SW480 (cell line): Measurements from ENCODE around the gene ETDA.
"Not testable (repeated sequence)": the region's sequence is repeated elsewhere in the genome, so short reads cannot be mapped to it uniquely, and the experiment has no call there.

Experiments
- DNase-seq: peaks from one replicate; pipeline ENCODE4 v3.0.0-alpha.2; 2016; ENCODE audit warnings: low spot score

ETDA gene

GRCh38 chrX:135252011-135252518, at the start of gene ETDA:
Gene ETDA (plus strand): TSS chrX:135252061. CDS start chrX:135253277, 1,216 bp downstream.
- DNase-seq: not testable (repeated sequence)

GRCh38 chrX:135206427-135206826, 45.4 kb upstream of the ETDA start:
- not testable (repeated sequence) for DNase-seq

- DNase-seq: no peak
Measured at GRCh38 chrX:135213200-135213844, 38.5 kb upstream of the ETDA start.

GRCh38 chrX:135245989-135246388, 5.9 kb upstream of the ETDA start:
- DNase-seq: not testable (repeated sequence)

- not testable (repeated sequence) for DNase-seq
Measured at GRCh38 chrX:135256087-135256684, 4.3 kb downstream of the ETDA start.

- no peak for DNase-seq
Measured at GRCh38 chrX:135256923-135257322, 5.1 kb downstream of the ETDA start.

- DNase-seq: no peak
Measured at GRCh38 chrX:135257469-135257868, 5.6 kb downstream of the ETDA start.

- DNase-seq: not testable (repeated sequence)
Measured at GRCh38 chrX:135260976-135261375, 9.1 kb downstream of the ETDA start.

GRCh38 chrX:135263376-135263775, 11.5 kb downstream of the ETDA start:
- not testable (repeated sequence) for DNase-seq

GRCh38 chrX:135264206-135264605, 12.3 kb downstream of the ETDA start:
- no peak for DNase-seq

GRCh38 chrX:135273162-135273561, 21.3 kb downstream of the ETDA start:
- no peak for DNase-seq

- DNase-seq: no peak
Measured at GRCh38 chrX:135275973-135276372, 24.1 kb downstream of the ETDA start.

GRCh38 chrX:135287266-135287823, 35.5 kb downstream of the ETDA start:
- DNase-seq: no peak

- no peak for DNase-seq
Measured at GRCh38 chrX:135295238-135295943, 43.5 kb downstream of the ETDA start.

GRCh38 chrX:135295944-135296305, 44.1 kb downstream of the ETDA start:
- DNase-seq: no peak

GRCh38 chrX:135302269-135302873, 50.5 kb downstream of the ETDA start:
- no peak for DNase-seq
